Forelimb muscle (tissue), 1 donor: Measurements from ENCODE around the gene PLD2. TPM values are rescaled to one million over a fixed set of nuclear protein-coding genes. Genes with fewer than 3 reads are reported as not detected.
"Not testable (repeated sequence)": the region's sequence is repeated elsewhere in the genome, so short reads cannot be mapped to it uniquely, and the experiment has no call there.

ENCODE experiments used
- DNase-seq: peaks from one replicate; pipeline ENCODE4 v3.0.0-alpha.2; 2013; ENCODE audit warnings: low read depth
- polyA plus RNA-seq: library from polyadenylated mRNA; unstranded; fragments of 120-200 nt; gene quantifications from one replicate; pipeline ENCODE4 v1.2.1, GENCODE V29; 2013; ENCODE audit not compliant: insufficient read length

PLD2 gene
- polyA plus RNA-seq, 1 donor: 25.4 TPM

DNA sequence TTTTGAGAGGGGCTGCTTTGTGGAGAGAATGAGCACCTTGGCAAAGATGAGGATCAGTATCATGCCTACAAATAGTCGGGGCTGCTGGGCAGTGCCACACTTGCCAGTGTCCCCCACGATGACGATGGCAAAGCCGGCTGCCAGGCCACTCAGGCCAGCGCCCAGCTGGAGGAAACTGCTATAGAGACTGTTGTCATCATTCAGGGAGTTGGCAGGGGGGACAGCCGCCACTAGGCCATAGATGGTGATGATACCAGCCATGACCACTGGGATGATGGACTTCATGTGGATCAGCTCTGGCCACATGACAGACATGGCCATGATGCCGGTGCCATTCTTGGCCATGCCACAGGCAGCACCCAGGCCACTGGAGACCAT, 50.0 kb downstream of the PLD2 start:
- DNase-seq: no peak

DNA sequence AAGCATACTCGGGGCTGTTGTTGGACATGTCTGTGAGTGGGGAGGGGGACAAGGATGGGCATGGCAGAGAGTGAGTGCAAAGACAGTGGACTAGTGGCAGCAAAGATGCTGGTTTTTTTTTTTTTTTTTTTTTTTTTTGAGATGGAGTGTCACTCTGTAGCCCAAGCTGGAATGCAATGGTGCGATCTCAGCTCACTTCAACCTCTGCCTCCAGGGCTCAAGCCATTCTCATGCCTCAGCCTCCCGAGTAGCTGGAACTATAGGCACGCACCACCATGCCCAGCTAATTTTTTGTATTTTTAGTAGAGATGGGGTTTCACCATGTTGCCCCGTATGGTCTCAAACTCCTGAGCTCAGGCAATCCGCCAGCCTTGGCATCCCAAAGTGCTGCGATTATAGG, 50.4 kb downstream of the PLD2 start:
- DNase-seq: not testable (repeated sequence)

DNA sequence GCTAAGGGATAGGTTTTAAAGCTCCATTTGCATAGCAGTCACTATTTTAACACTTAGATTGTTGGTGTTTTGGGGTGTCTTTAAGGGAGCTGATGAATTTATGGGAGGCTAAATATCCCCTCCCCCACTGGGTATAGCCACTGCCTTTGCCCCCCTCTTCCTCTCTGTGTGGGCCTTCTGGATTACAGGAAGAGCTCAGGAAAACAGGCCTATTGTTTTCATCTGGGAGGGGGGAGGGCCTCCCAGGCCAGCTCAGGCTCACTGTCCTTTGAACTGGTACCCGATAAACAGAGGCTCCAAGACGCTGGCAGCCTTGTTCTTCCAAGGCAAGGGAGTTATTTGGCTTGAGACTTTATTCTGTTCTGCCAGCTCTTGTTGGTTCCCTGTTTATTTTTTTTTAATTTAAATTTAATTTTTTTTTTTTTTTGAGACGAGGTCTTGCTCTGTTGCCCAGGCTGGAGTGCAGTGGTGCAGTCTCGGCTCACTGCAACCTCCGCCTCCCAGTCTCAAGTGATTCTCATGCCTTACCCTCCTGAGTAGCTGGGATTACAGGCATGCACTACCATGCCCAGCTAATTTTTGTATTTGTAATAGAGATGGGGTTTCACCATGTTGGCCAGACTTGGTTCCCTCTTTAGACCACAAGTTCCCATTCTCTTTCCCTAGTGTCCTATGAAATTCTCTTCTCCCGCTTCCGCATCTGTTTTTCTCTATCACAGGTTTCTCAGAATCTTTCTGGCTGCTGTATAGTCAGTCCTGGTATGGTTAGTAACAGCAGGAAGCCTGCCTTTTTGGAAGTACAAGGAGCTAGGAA, 51.3 kb downstream of the PLD2 start:
- no peak for DNase-seq

DNA sequence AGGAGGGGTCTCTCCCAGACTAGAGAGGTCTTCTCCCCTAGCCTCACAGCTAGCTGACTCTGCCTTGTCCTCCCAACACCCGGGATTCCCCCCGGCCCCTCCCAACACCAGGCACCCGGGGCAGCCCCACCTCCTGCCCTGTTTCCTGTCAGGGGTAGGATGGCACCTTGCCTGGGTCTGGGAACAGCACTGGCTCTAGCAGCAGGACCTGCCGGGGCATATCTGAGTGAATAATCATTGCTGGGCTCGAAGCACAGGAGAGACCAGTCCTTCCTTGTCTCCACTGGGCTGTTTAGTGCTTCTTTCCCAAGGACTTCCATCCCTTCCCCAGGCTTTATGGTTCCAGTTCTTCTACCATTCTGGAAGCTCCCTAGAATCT, 51.9 kb downstream of the PLD2 start:
- no peak for DNase-seq

DNA sequence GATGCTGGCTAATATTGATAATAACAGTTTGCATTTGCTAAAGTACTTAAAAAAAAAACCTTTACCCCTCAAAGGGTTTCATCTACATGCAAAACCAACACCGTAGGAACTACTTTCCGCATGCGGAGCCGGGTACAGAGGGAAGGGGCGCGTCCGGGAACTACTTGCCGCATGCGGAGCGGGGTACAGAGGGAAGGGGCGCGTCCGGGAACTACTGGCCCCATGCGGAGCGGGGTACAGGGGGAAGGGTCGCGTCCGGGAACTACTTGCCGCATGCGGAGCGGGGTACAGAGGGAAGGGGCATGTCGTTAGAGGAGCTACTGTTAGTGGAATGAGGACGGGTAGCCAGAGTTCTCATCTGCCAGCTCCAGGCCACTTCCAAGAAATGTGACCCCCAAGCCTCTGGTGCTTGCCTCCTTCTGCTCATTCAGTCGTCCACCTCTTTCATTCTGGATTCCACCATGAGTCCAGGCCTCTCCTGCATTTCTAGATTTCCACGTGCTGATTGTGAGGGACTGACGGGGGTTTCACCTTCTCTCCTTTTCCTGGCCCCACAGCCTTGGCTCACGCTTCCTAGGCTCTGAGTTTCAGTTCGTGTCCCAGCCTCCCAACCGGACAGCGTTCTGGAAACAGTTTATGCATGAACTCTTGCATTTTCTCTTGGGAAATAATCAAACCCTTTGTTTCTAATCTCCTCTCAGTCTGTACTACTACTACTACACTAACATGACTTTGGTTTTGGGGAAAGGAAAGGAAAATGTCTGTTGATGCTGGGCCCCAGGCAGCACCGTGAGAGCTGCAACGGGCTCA, 53.1 kb downstream of the PLD2 start:
- peak; percentile 34 for DNase-seq

DNA sequence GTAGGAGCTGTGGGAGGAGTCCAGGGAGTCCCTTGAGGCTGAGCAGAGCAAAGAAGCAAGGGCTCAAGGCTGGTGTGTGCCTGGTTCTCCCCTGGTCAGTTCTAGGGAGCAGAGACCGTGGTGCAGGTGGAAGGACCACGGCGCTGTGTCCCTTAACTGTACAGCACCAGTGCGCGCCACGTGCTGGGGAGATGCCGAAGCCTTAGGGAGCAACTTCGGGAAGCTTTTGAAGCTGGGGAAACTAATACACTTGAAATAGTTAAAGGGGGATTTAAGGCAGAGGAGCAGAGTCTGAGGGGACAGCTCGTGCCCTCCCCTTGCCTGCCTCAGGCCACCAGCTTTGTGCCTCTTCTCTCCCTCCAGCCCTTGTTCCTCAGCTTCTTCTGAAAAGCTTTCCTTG, 53.7 kb downstream of the PLD2 start:
- DNase-seq: no peak

DNA sequence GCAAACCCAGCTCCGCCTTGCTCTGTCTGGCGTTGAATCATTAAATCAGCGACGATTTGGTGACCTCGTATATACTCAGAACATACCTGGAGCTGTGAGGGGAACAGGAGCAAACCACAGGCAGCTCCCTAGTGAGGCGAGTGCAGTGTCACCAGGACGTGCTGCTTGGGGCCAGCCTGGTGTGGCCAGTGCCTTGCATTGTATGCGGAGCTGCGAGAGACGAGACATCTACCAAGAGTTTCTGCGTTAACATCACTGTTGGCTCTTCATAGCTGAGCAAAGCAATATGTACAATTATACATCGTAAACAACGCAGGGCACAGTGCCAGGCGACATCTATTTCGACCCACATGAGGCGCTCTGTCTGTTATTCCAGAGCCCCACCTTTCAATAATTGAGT, 54.1 kb downstream of the PLD2 start:
- DNase-seq: no peak

DNA sequence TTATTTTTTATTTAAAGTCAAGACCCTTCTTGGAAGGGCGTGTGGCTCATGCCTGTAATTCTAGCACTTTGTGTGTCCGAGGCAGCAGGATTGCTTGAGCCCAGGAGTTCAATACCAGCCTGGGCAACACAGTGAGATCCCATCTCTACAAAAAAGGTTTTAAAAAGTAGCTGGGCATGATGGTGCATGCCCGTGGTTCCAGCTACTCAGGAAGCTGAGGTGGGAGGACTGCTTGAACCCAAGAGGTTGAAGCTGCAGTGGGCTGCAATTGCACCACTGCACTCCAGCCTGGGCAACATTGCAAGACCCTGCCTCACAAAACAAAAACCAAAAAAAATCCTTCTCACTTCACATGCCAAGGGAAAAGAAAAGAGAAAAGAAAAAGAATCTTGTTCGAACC, 55.8 kb downstream of the PLD2 start:
- DNase-seq: no peak

DNA sequence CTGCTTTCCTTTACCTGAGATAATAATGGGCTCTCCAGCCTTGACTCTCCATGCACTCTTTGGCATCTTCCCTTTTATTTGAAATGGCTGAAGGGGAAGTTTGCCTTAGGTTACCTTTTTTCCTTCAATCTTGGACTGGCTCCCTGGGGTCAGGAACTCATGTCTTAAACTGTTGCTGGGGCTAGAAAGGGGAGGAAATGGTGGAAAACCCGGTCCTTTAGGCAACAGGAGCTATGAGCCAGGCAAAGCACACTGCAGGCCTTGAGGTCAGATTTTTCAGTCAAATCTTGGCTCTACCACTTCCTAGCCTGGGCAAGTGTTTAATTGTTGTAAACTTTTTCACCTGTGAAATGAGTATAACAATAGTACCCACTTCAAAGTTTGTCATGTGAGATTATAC, 56.4 kb downstream of the PLD2 start:
- no peak for DNase-seq

DNA sequence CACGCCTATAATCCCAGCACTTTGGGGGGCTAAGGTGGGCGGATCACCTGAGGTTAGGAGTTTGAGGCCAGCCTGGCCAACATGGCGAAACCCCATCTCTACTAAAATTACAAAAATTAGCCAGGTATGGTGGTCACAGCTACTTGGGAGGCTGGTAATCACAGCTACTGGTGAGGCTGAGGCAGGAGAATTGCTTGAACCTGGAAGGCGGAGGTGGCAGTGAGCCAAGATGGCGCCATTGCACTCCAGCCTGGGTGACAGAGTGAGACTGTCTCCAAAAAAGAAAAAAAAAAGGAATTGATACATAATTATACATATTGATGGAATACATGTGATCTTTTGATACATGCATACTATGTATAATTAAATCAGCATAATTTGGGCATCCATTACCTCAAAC, 60.6 kb downstream of the PLD2 start:
- not testable (repeated sequence) for DNase-seq

DNA sequence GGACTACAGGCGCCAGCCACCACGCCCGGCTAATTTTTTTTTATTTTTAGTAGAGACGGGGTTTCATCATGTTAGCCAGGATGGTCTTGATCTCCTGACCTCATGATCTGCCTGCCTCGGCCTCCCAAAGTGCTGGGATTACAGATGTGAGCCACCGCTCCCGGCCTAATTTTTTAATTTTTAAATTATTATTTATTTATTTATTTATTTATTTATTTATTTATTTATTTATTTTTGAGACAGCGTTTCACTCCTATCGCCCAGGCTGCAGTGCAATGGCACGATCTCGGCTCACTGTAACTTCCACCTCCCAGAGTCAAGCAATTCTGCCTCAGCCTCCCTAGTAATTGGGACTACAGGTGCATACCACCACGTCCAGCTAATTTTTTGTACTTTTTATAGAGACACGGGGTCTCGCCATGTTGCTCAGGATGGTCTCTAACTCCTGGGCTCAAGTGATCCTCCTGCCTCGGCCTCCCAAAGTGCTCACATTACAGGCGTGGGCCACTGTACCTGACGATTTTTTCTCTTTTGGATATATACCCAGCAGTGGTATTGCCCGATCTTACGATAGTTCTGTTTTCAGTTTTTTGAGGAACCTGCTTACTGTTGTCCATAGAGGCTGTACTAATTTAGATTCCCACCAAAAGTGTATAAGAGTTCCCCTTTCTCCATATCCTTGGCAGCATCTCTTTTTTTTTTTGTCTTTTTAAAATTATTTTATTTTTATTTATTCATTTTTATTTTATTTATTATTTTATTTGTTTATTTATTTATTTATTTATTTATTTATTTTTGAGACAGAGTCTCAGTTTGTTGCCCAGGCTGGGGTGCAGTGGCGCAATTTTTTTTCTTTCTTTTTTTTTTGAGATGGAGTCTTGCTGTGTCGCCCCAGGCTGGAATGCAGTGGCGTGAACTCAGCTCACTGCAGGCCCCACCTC, 62.4 kb downstream of the PLD2 start:
- not testable (repeated sequence) for DNase-seq

DNA sequence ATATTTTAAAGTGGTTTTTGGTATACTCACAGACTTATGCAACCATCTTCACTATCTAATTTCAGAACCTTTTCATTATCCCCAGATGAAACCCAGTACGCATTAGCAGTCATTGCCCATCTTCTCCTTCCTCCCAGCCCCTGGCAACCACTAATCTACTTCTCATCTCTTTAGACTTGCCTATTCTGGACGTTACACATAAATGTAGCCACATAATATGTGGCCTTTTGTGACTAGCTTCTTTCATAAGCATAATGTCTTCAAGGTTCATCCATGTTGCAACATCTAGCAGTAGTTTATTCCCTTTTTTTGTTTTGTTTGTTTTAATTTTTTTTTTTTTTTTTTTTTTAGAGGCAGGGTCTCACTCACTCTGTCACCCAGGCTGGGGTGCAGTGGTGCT, 63.9 kb downstream of the PLD2 start:
- no peak for DNase-seq

DNA sequence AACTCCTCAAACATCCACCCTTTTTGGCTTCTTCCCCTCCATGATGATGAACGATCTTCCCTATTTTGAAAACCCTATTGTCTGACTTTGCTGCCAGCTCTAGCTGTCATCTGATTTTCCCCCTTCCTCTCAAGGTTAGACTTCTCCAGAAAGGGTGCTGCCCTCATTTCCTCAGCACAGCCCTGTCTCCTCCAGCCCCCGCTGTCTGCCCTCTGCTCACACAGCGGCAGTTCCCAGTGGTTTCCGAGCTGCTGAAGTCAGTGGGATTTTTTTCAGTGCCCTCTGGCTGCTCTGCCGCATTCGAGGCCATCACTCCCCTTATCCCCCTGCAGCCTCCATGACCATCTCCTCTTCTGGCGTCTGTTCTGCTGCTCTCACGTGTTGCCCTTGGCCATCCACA, 65.8 kb downstream of the PLD2 start:
- no peak for DNase-seq

Other genes with a start within 250 kb of the PLD2 start
- 0.18 TPM for gene GGT6, start 246.6 kb upstream of the PLD2 start, polyA plus RNA-seq
- gene SMTNL2, start 222.6 kb upstream of the PLD2 start, polyA plus RNA-seq: 163 TPM
- 0.40 TPM for gene ALOX15, start 165.5 kb upstream of the PLD2 start, polyA plus RNA-seq
- 31.9 TPM for gene PELP1, start 103.0 kb upstream of the PLD2 start, polyA plus RNA-seq
- 22.3 TPM for gene ARRB2, start 96.5 kb upstream of the PLD2 start, polyA plus RNA-seq
- gene MED11, start 75.7 kb upstream of the PLD2 start, polyA plus RNA-seq: 18.0 TPM
- 0.28 TPM for gene ZMYND15, start 67.3 kb upstream of the PLD2 start, polyA plus RNA-seq
- gene CXCL16, start 67.2 kb upstream of the PLD2 start, polyA plus RNA-seq: 5.1 TPM
- gene TM4SF5, start 35.3 kb upstream of the PLD2 start, polyA plus RNA-seq: not detected
- gene VMO1, start 20.8 kb upstream of the PLD2 start, polyA plus RNA-seq: 9.7 TPM
- gene GLTPD2, start 18.2 kb upstream of the PLD2 start, polyA plus RNA-seq: 0.95 TPM
- 96.7 TPM for gene PSMB6, start 11.0 kb upstream of the PLD2 start, polyA plus RNA-seq
- gene MINK1, start 26.2 kb downstream of the PLD2 start, polyA plus RNA-seq: 25.4 TPM
- gene C17orf107, start 92.4 kb downstream of the PLD2 start, polyA plus RNA-seq: 1.3 TPM
- gene CHRNE, start 95.9 kb downstream of the PLD2 start, polyA plus RNA-seq: 2.3 TPM
- 0.92 TPM for gene GP1BA, start 125.1 kb downstream of the PLD2 start, polyA plus RNA-seq
- 53.8 TPM for gene SLC25A11, start 132.9 kb downstream of the PLD2 start, polyA plus RNA-seq
- gene RNF167, start 133.1 kb downstream of the PLD2 start, polyA plus RNA-seq: 72.7 TPM
- 349 TPM for gene PFN1, start 141.4 kb downstream of the PLD2 start, polyA plus RNA-seq
- gene ENO3, start 144.0 kb downstream of the PLD2 start, polyA plus RNA-seq: 2,114 TPM
- gene SPAG7, start 160.7 kb downstream of the PLD2 start, polyA plus RNA-seq: 90.2 TPM
- gene CAMTA2, start 180.5 kb downstream of the PLD2 start, polyA plus RNA-seq: 27.3 TPM
- 5.0 TPM for gene INCA1, start 190.4 kb downstream of the PLD2 start, polyA plus RNA-seq
- 120 TPM for gene KIF1C, start 190.8 kb downstream of the PLD2 start, polyA plus RNA-seq
- 0.08 TPM for gene SLC52A1, start 228.3 kb downstream of the PLD2 start, polyA plus RNA-seq